ENCODE data around the gene OLIG1.

DNA sequence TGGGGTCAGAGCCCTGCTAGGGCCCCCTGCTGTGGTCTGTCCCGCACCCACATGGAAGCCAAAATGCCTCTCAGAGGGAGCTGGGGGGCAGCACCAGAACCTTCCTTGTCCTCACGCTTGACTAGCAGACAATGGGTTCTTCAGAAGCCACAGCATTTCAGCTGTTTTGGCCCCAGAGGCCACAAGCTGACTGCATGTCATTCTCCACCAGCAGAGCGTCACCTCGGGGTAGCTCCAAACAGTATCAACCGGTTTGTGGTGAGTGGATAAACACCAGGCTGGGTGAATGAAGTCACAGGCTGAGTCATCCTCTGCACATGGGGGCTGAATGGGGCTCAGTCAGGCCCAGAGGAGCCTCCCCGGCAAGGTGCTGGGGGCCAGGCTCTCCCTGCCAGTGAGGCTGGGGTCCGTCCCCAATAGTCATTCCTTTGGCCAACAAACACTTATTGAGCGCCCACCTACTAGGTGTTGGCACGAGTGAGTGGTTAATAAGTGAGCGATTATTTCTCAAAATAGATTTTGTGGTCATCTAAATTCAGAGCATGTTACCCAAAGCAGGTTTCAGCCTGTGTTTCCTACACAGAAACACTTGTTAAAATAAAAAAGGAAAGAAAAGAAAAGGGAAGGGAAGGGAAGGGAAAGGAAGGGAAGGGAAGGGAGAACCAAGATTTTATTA lies 9.1 kb downstream of the OLIG1 start:
- TF ChIP-seq, protein P1, sequence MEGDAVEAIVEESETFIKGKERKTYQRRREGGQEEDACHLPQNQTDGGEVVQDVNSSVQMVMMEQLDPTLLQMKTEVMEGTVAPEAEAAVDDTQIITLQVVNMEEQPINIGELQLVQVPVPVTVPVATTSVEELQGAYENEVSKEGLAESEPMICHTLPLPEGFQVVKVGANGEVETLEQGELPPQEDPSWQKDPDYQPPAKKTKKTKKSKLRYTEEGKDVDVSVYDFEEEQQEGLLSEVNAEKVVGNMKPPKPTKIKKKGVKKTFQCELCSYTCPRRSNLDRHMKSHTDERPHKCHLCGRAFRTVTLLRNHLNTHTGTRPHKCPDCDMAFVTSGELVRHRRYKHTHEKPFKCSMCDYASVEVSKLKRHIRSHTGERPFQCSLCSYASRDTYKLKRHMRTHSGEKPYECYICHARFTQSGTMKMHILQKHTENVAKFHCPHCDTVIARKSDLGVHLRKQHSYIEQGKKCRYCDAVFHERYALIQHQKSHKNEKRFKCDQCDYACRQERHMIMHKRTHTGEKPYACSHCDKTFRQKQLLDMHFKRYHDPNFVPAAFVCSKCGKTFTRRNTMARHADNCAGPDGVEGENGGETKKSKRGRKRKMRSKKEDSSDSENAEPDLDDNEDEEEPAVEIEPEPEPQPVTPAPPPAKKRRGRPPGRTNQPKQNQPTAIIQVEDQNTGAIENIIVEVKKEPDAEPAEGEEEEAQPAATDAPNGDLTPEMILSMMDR (IDR thresholded peaks at IDR 0.05; ENCODE audit: low read depth, low read length), result no peak; the same call in 1 of the 2 replicates
- no peak for TF ChIP-seq EZH2phosphoT487 (IDR thresholded peaks at IDR 0.05; ENCODE audit: low read depth)
